OCI-LY3 (cell line): ENCODE results near the gene BCKDHA.

ENCODE experiments used
- H2AFZ ChIP-seq: fragments of 200-600, 300-600 bp; shearing (Covaris generic); 2 replicates; pipeline ENCODE4 v1.6.0; 2014; ENCODE audit warnings: antibody characterized with exemption, low read depth, low read length
- H3K27ac ChIP-seq: fragments of 200-600, 300-600 bp; sonication (generic); 2 replicates; pipeline ENCODE4 v1.5.1; 2014; ENCODE audit warnings: mild to moderate bottlenecking, low read length, moderate library complexity, mixed read lengths
- H3K27me3 ChIP-seq: fragments of 200-600, 300-600 bp; sonication (generic); 2 replicates; pipeline ENCODE4 v1.6.1; 2014; ENCODE audit warnings: low read depth, low read length, mixed read lengths
- H3K36me3 ChIP-seq: fragments of 200-600, 300-600 bp; sonication (generic); replicated peaks from 2 replicates; pipeline ENCODE3; 2014; ENCODE audit warnings: low read depth, low read length, mixed read lengths
- H3K4me1 ChIP-seq: fragments of 300-600, 200-600 bp; sonication (generic); 2 replicates; pipeline ENCODE4 v1.6.1; 2014; ENCODE audit warnings: low read length, mixed read lengths
- H3K4me2 ChIP-seq: fragments of 200-600, 300-600 bp; sonication (generic); 2 replicates; pipeline ENCODE4 v1.6.1; 2014; ENCODE audit warnings: low read length, mixed read lengths
- H3K4me3 ChIP-seq: fragments of 300-600, 200-600 bp; sonication (generic); 2 replicates; pipeline ENCODE4 v1.5.1; 2014; ENCODE audit warnings: antibody characterized with exemption, mild to moderate bottlenecking, low read length, moderate library complexity
- H3K79me2 ChIP-seq: fragments of 300-600, 200-600 bp; shearing (Covaris generic); 2 replicates; pipeline ENCODE4 v1.6.1; 2014; ENCODE audit warnings: mild to moderate bottlenecking, low read length, mixed read lengths
- H3K9ac ChIP-seq: fragments of 300-600, 200-600 bp; shearing (Covaris generic); 2 replicates; pipeline ENCODE4 v1.6.0; 2014; ENCODE audit warnings: mild to moderate bottlenecking, low read length, moderate library complexity
- H3K9me3 ChIP-seq: fragments of 200-600, 300-600 bp; shearing (Covaris generic); 2 replicates; pipeline ENCODE4 v1.6.1; 2014; ENCODE audit warnings: low read length, mixed read lengths; ENCODE audit not compliant: insufficient read depth
- H4K20me1 ChIP-seq: fragments of 200-600, 300-600 bp; sonication (generic); 2 replicates; pipeline ENCODE4 v1.6.1; 2016; ENCODE audit warnings: low read length, mixed read lengths; ENCODE audit not compliant: insufficient read depth
- CTCF ChIP-seq: fragments of 200-600, 300-600 bp; sonication (generic); IDR thresholded peaks from 2 replicates; pipeline ENCODE4 v1.5.1; 2014; ENCODE audit warnings: antibody characterized with exemption, low read length, low read depth
- EZH2phosphoT487 ChIP-seq: fragments of 200-600 bp; shearing (Covaris generic); IDR thresholded peaks from 2 replicates; pipeline ENCODE4 v1.6.1; 2018; ENCODE audit warnings: antibody characterized with exemption, mixed run types, low read depth

Gene BCKDHA

GRCh38 chr19:41441321-41441945, 43.8 kb downstream of the BCKDHA start:
- Histone ChIP-seq H3K27ac (no peak overlapping the region), H3K36me3 (peaks cover 9% of the 10 kb centered on the region), H3K9ac (no peak overlapping the region), H3K4me1 (peaks cover 30% of the 10 kb centered on the region), H3K27me3 (no peaks in the 10 kb centered on the region), H4K20me1 (no peaks in the 10 kb centered on the region), H3K4me3 (no peak overlapping the region), H3K9me3 (no peaks in the 10 kb centered on the region), H3K4me2 (no peak overlapping the region), H2AFZ (no peak overlapping the region), H3K79me2 (peaks cover 20% of the 10 kb centered on the region)
- TF ChIP-seq EZH2phosphoT487: no peak
- TF ChIP-seq CTCF: no peak

- H3K4me2 ChIP-seq: peak within 1 kb of the TSS; percentile 62
- H3K9ac ChIP-seq: peak within 1 kb of the TSS; percentile 34; the same call in 1 of the 2 replicates
- TF ChIP-seq EZH2phosphoT487 (no peak), CTCF (no peak)
- H3K4me1 ChIP-seq: peaks cover 30% of the 10 kb centered on the region
- no peaks in the 10 kb centered on the region for H4K20me1 ChIP-seq
- H3K79me2 ChIP-seq: peaks cover 19% of the 10 kb centered on the region
- H3K27ac ChIP-seq: no peak within 1 kb of the TSS
- peak within 1 kb of the TSS; percentile 97 for H2AFZ ChIP-seq
- peaks cover 4% of the 10 kb centered on the region for H3K36me3 ChIP-seq
- no peaks in the 10 kb centered on the region for H3K9me3 ChIP-seq
- peak within 1 kb of the TSS; percentile 22; the same call in 1 of the 2 replicates for H3K4me3 ChIP-seq
- H3K27me3 ChIP-seq: peaks cover 3% of the 10 kb centered on the region; the same call in 1 of the 2 replicates
These were observed 45.1 kb downstream of the BCKDHA start, which contains the start of gene ERICH4 for GRCh38 chr19:41442473-41443355. Gene ERICH4 (plus strand): TSS chr19:41443156. CDS start chr19:41443170, 14 bp downstream.

- Histone ChIP-seq H3K27ac (no peak overlapping the region), H3K4me2 (peak overlapping the region; percentile 62), H3K9me3 (no peaks in the 10 kb centered on the region), H3K4me3 (0 out of 2 replicates have a peak overlapping the region, but pooled peaks have one; percentile 22), H4K20me1 (no peaks in the 10 kb centered on the region), H3K36me3 (no peaks in the 10 kb centered on the region), H3K9ac (peak overlapping the region; percentile 34; the same call in 1 of the 2 replicates), H3K4me1 (peaks cover 24% of the 10 kb centered on the region), H3K27me3 (peaks cover 3% of the 10 kb centered on the region; the same call in 1 of the 2 replicates), H3K79me2 (peaks cover 7% of the 10 kb centered on the region), H2AFZ (peak overlapping the region; percentile 97)
- TF ChIP-seq EZH2phosphoT487: no peak
- no peak for TF ChIP-seq CTCF
These were observed 46.3 kb downstream of the BCKDHA start for GRCh38 chr19:41443813-41444455.
